ENCODE measurements around the gene SMYD5.

SMYD5 gene

DNA sequence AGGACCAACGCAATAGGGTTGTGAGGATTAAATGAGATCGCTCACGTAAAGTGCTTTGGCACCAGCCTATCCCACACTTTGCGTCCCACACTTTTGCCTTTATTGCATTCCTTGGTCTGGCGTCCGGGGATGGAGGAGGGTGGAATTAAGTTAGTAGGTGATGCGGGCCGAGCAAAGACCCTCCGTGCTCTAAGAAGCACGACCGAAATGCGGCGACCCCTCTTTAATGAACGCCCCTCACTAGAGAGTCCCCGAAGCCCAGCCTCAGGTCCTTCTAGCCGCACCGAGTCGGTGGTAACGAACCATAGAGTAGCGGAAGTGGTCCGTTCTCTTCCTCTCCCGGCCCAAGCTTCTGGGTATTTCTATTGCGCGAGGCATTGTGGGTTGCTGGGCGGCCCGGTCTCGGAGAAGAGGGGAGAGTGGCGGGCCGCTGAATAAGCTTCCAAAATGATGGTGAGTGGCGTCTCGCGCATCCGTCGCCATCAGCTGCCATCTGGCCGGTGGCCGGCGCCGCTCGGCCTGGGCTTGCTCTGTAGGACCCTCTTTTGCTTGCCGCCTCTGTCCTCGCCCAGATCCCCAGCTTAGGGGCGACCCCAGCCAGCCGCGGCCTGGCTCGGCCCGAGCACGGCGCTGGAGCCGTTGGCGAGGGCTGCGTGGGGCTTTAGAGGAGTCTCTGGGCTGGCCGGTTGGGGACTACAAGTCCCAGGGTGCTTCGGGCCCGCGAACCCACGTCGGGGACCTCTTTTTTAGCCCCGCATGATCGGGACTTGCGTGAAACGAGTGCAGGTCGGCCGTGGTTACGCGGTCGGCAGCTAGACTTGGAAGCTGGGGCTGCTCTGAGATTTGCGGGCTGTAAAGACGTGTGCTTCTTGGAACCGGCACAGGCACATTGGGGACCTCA lies 20.1 kb downstream of the SMYD5 start, which contains the start of gene CCT7 (continued):
- TF ChIP-seq, protein P1, sequence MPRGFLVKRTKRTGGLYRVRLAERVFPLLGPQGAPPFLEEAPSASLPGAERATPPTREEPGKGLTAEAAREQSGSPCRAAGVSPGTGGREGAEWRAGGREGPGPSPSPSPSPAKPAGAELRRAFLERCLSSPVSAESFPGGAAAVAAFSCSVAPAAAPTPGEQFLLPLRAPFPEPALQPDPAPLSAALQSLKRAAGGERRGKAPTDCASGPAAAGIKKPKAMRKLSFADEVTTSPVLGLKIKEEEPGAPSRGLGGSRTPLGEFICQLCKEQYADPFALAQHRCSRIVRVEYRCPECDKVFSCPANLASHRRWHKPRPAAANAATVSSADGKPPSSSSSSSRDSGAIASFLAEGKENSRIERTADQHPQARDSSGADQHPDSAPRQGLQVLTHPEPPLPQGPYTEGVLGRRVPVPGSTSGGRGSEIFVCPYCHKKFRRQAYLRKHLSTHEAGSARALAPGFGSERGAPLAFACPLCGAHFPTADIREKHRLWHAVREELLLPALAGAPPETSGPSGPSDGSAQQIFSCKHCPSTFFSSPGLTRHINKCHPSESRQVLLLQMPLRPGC (tag by site-specific recombination; IDR thresholded peaks at IDR 0.05) = peak; percentile 25; the same call in 1 of the 2 replicates
- TF ChIP-seq KLF9 (tag by site-specific recombination; IDR thresholded peaks at IDR 0.05; ENCODE audit: low read depth) = no peak
- TF ChIP-seq, protein P2, sequence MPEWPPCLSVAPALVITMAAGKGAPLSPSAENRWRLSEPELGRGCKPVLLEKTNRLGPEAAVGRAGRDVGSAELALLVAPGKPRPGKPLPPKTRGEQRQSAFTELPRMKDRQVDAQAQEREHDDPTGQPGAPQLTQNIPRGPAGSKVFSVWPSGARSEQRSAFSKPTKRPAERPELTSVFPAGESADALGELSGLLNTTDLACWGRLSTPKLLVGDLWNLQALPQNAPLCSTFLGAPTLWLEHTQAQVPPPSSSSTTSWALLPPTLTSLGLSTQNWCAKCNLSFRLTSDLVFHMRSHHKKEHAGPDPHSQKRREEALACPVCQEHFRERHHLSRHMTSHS (tag by site-specific recombination; IDR thresholded peaks at IDR 0.05) = no peak
- TF ChIP-seq ZNF561 (tag by site-specific recombination; IDR thresholded peaks at IDR 0.05; ENCODE audit: borderline replicate concordance) = no peak
- peak; percentile 48; the same call in 1 of the 2 replicates for TF ChIP-seq ZNF629 (tag by site-specific recombination; IDR thresholded peaks at IDR 0.05)
- TF ChIP-seq ZNF707 (tag by site-specific recombination; IDR thresholded peaks at IDR 0.05) = no peak
- 0 out of 2 replicates have a peak, but pooled peaks have one; percentile 29 for TF ChIP-seq ZNF324 (tag by site-specific recombination; IDR thresholded peaks at IDR 0.05)
- TF ChIP-seq KLF16 (tag by site-specific recombination; IDR thresholded peaks at IDR 0.05) = peak; percentile 85
- TF ChIP-seq PRDM1 (tag by site-specific recombination; IDR thresholded peaks at IDR 0.05) = no peak
- no peak for TF ChIP-seq KLF1 (tag by site-specific recombination; IDR thresholded peaks at IDR 0.05)
- TF ChIP-seq, protein P3, sequence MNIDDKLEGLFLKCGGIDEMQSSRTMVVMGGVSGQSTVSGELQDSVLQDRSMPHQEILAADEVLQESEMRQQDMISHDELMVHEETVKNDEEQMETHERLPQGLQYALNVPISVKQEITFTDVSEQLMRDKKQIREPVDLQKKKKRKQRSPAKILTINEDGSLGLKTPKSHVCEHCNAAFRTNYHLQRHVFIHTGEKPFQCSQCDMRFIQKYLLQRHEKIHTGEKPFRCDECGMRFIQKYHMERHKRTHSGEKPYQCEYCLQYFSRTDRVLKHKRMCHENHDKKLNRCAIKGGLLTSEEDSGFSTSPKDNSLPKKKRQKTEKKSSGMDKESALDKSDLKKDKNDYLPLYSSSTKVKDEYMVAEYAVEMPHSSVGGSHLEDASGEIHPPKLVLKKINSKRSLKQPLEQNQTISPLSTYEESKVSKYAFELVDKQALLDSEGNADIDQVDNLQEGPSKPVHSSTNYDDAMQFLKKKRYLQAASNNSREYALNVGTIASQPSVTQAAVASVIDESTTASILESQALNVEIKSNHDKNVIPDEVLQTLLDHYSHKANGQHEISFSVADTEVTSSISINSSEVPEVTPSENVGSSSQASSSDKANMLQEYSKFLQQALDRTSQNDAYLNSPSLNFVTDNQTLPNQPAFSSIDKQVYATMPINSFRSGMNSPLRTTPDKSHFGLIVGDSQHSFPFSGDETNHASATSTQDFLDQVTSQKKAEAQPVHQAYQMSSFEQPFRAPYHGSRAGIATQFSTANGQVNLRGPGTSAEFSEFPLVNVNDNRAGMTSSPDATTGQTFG (tag by site-specific recombination; IDR thresholded peaks at IDR 0.05; ENCODE audit: borderline replicate concordance) = no peak
- no peak for TF ChIP-seq RBAK (tag by site-specific recombination; IDR thresholded peaks at IDR 0.05)
- peak; percentile 70 for TF ChIP-seq ZXDB (tag by site-specific recombination; IDR thresholded peaks at IDR 0.05)
- 0 out of 2 replicates have a peak, but pooled peaks have one; percentile 38 for TF ChIP-seq ZSCAN30 (tag by site-specific recombination; IDR thresholded peaks at IDR 0.05)
- TF ChIP-seq ZNF341 (tag by site-specific recombination; IDR thresholded peaks at IDR 0.05; ENCODE audit: low read depth) = no peak
- TF ChIP-seq ZNF155 (tag by site-specific recombination; IDR thresholded peaks at IDR 0.05) = no peak
- no peak for TF ChIP-seq MEIS1 (CRISPR knock-in tag; IDR thresholded peaks at IDR 0.05; ENCODE audit: borderline replicate concordance)
- TF ChIP-seq, protein P4, sequence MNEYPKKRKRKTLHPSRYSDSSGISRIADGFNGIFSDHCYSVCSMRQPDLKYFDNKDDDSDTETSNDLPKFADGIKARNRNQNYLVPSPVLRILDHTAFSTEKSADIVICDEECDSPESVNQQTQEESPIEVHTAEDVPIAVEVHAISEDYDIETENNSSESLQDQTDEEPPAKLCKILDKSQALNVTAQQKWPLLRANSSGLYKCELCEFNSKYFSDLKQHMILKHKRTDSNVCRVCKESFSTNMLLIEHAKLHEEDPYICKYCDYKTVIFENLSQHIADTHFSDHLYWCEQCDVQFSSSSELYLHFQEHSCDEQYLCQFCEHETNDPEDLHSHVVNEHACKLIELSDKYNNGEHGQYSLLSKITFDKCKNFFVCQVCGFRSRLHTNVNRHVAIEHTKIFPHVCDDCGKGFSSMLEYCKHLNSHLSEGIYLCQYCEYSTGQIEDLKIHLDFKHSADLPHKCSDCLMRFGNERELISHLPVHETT (tag by site-specific recombination; IDR thresholded peaks at IDR 0.05) = no peak
- peak; percentile 12; the same call in 1 of the 2 replicates for TF ChIP-seq ZBTB48 (tag by site-specific recombination; IDR thresholded peaks at IDR 0.05)
- no peak for TF ChIP-seq ZNF677 (tag by site-specific recombination; IDR thresholded peaks at IDR 0.05)
- TF ChIP-seq ZNF560 (tag by site-specific recombination; IDR thresholded peaks at IDR 0.05; ENCODE audit: borderline replicate concordance) = no peak
- no peak for TF ChIP-seq ZNF248 (tag by site-specific recombination; IDR thresholded peaks at IDR 0.05)
- no peak for TF ChIP-seq TRIM28 (IDR thresholded peaks at IDR 0.05; ENCODE audit: borderline replicate concordance, low read length)
- TF ChIP-seq, protein P5, sequence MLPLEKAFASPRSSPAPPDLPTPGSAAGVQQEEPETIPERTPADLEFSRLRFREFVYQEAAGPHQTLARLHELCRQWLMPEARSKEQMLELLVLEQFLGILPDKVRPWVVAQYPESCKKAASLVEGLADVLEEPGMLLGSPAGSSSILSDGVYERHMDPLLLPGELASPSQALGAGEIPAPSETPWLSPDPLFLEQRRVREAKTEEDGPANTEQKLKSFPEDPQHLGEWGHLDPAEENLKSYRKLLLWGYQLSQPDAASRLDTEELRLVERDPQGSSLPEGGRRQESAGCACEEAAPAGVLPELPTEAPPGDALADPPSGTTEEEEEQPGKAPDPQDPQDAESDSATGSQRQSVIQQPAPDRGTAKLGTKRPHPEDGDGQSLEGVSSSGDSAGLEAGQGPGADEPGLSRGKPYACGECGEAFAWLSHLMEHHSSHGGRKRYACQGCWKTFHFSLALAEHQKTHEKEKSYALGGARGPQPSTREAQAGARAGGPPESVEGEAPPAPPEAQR (tag by site-specific recombination; IDR thresholded peaks at IDR 0.05) = no peak
- TF ChIP-seq OVOL3 (tag by site-specific recombination; IDR thresholded peaks at IDR 0.05) = peak; percentile 45; the same call in 1 of the 2 replicates
- TF ChIP-seq, protein P6, sequence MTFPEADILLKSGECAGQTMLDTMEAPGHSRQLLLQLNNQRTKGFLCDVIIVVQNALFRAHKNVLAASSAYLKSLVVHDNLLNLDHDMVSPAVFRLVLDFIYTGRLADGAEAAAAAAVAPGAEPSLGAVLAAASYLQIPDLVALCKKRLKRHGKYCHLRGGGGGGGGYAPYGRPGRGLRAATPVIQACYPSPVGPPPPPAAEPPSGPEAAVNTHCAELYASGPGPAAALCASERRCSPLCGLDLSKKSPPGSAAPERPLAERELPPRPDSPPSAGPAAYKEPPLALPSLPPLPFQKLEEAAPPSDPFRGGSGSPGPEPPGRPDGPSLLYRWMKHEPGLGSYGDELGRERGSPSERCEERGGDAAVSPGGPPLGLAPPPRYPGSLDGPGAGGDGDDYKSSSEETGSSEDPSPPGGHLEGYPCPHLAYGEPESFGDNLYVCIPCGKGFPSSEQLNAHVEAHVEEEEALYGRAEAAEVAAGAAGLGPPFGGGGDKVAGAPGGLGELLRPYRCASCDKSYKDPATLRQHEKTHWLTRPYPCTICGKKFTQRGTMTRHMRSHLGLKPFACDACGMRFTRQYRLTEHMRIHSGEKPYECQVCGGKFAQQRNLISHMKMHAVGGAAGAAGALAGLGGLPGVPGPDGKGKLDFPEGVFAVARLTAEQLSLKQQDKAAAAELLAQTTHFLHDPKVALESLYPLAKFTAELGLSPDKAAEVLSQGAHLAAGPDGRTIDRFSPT (tag by site-specific recombination; IDR thresholded peaks at IDR 0.05) = no peak
- no peak for TF ChIP-seq ZNF175 (tag by site-specific recombination; IDR thresholded peaks at IDR 0.05)
- no peak for TF ChIP-seq ZNF521 (tag by site-specific recombination; IDR thresholded peaks at IDR 0.05)
- peak; percentile 88 for TF ChIP-seq ZNF335 (tag by site-specific recombination; conservative IDR thresholded peaks at IDR 0.05)
- peak; percentile 83 for TF ChIP-seq ZNF664 (tag by site-specific recombination; IDR thresholded peaks at IDR 0.05)
- TF ChIP-seq ZNF585B (tag by site-specific recombination; IDR thresholded peaks at IDR 0.05) = 0 out of 2 replicates have a peak, but pooled peaks have one; percentile 12
